Astrocyte (in vitro differentiated cells and primary cell): ENCODE data around the gene HAGHL.
A peak's percentile ranks its signal among the peaks of the same experiment; 100 is the strongest.

ENCODE experiments used
- CTCF ChIP-seq: IDR thresholded peaks from 2 replicates; pipeline ENCODE4 v1.5.1; 2011; ENCODE audit warnings: low read depth, mild to moderate bottlenecking, inconsistent platforms, low read length, moderate library complexity; ENCODE audit not compliant: insufficient read depth
- EZH2 ChIP-seq: IDR thresholded peaks from 2 replicates; pipeline ENCODE4 v1.6.1; 2012; ENCODE audit warnings: mild to moderate bottlenecking, low read length, inconsistent platforms; ENCODE audit not compliant: insufficient read depth

DNA sequence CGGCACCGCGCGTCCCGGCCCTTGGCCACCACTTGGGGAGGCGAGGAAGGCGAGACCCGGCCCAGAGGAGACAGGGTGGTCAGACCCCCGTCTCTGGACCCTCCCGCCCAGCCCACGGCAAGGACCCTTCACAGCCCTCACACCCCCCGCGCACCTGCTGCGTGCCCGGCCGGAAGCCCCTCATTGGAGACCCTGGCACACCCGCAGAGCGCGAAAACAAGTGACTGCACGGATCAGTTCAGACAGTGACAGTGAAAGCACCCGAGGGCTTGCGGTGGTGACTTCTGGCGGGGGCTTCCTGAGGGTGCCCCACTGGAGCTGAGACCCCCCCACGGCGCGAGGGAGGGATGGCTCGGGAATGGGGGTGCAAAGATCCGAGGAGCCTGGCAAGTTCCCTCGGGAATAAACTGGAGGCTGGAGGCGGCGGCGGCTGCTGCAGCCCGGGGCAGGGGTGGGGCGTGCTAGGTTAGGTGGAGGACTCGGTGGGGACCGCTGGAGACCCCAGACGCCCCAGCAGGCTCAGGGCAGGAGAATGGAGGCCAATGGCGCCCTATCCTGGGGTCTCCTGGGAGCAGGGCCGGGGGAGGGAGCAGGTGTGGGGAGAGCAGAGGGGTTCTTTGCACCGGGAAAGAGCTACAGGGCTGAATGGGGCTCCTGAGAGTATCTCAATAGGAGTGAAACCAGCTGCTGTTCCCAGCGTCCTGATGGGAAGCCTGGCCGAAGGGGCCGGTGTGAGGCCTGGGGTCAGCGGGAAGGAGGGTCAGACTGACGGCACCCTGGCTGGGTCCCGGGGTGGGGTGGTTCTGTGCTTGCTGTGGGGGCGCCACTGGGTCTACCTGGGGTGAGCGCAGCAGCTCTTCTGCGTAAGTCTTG lies 20.5 kb upstream of the HAGHL start:
- TF ChIP-seq CTCF (no peak), EZH2 (peak; percentile 85)
